Measurements from ENCODE around the gene LIN52. TPM values are rescaled to one million over a fixed set of nuclear protein-coding genes. Genes with fewer than 3 reads are reported as not detected.

Gene LIN52
- total and polyA plus RNA-seq, 2 experiments from 2014 or later = 8.6 to 10.8 TPM

GRCh38 chr14:74169906-74170305 lies 85.2 kb downstream of the LIN52 start:
- Histone ChIP-seq H3K36me3 (ENCODE audit: insufficient read depth) (no peaks in the 10 kb centered on the region), H3K4me3 (no peak overlapping the region), H3K4me1 (ENCODE audit: insufficient read depth) (no peaks in the 10 kb centered on the region), H2AFZ (no peak overlapping the region), H3K27ac (ENCODE audit: low read depth) (no peak overlapping the region), H4K20me1 (replicated peaks; ENCODE audit: insufficient read depth) (no peaks in the 10 kb centered on the region), H3K9me2 (ENCODE audit: insufficient read depth) (no peaks in the 10 kb centered on the region), H3F3A (replicated peaks; ENCODE audit: low read depth) (no peaks in the 10 kb centered on the region), H3K79me2 (replicated peaks; ENCODE audit: insufficient read depth) (no peaks in the 10 kb centered on the region), H3K4me2 (no peak overlapping the region), H3K27me3 (ENCODE audit: insufficient read depth) (no peaks in the 10 kb centered on the region)
- ATAC-seq (no peak), DNase-seq (ENCODE audit: low spot score) (no peak)
- TF ChIP-seq REST (IDR thresholded peaks at IDR 0.05; ENCODE audit: unreplicated experiment) = no peak
- no peak for TF ChIP-seq STAT1 (IDR thresholded peaks at IDR 0.05; ENCODE audit: unreplicated experiment)
- TF ChIP-seq POLR2AphosphoS5 (IDR thresholded peaks at IDR 0.05; ENCODE audit: low read depth) = no peak
- TF ChIP-seq ZNF114 (CRISPR knock-in tag; IDR thresholded peaks at IDR 0.05) = no peak
- TF ChIP-seq ZNF331 (CRISPR knock-in tag; IDR thresholded peaks at IDR 0.05; ENCODE audit: low read depth) = no peak
- no peak for TF ChIP-seq JUNB (IDR thresholded peaks at IDR 0.05; ENCODE audit: unreplicated experiment)
- Mint-ChIP-seq H3K4me1 (no peaks in the 10 kb centered on the region), H3K9me3 (no peaks in the 10 kb centered on the region), H3K27ac (no peak overlapping the region), H3K27me3 (ENCODE audit: insufficient read depth, low read depth, poor library complexity) (peaks cover 2% of the 10 kb centered on the region), H3K36me3 (ENCODE audit: low read depth) (no peaks in the 10 kb centered on the region), H3K4me3 (no peak overlapping the region)

GRCh38 chr14:74176400-74176793 lies 91.6 kb downstream of the LIN52 start:
- H3K27ac Mint-ChIP-seq = no peak overlapping the region
- no peak overlapping the region for H3K4me3 Mint-ChIP-seq
- no peaks in the 10 kb centered on the region for H3K4me1 Mint-ChIP-seq
- H3K27me3 Mint-ChIP-seq (ENCODE audit: insufficient read depth, low read depth, poor library complexity) = no peaks in the 10 kb centered on the region
- Histone ChIP-seq H3K4me1 (ENCODE audit: insufficient read depth) (no peaks in the 10 kb centered on the region), H3F3A (replicated peaks; ENCODE audit: low read depth) (no peaks in the 10 kb centered on the region), H3K36me3 (ENCODE audit: insufficient read depth) (no peaks in the 10 kb centered on the region), H2AFZ (no peak overlapping the region), H3K27ac (ENCODE audit: low read depth) (no peak overlapping the region), H3K4me2 (no peak overlapping the region), H3K79me2 (replicated peaks; ENCODE audit: insufficient read depth) (no peaks in the 10 kb centered on the region), H3K4me3 (no peak overlapping the region), H3K27me3 (ENCODE audit: insufficient read depth) (no peaks in the 10 kb centered on the region), H3K9me2 (ENCODE audit: insufficient read depth) (no peaks in the 10 kb centered on the region), H4K20me1 (replicated peaks; ENCODE audit: insufficient read depth) (0 out of 2 replicates have a peak, but pooled peaks cover 2% of the 10 kb centered on the region)
- H3K36me3 Mint-ChIP-seq (ENCODE audit: low read depth) = no peaks in the 10 kb centered on the region
- TF ChIP-seq EZH2phosphoT487 (IDR thresholded peaks at IDR 0.05; ENCODE audit: unreplicated experiment) (no peak), STAT1 (IDR thresholded peaks at IDR 0.05; ENCODE audit: unreplicated experiment) (no peak), CTCF (conservative IDR thresholded peaks at IDR 0.05; ENCODE audit: low read depth in 2 of 2) (no peak)
- ATAC-seq = no peak
- no peak for DNase-seq (ENCODE audit: low spot score)
- H3K9me3 Mint-ChIP-seq = no peaks in the 10 kb centered on the region

All from GM23338 (cell line).